ENCODE measurements around the gene NLRP13. TPM values are rescaled to one million over a fixed set of nuclear protein-coding genes. Genes with fewer than 3 reads are reported as not detected.

Gene NLRP13
- total RNA-seq, 1 donor from 2014 or later = not detected

DNA sequence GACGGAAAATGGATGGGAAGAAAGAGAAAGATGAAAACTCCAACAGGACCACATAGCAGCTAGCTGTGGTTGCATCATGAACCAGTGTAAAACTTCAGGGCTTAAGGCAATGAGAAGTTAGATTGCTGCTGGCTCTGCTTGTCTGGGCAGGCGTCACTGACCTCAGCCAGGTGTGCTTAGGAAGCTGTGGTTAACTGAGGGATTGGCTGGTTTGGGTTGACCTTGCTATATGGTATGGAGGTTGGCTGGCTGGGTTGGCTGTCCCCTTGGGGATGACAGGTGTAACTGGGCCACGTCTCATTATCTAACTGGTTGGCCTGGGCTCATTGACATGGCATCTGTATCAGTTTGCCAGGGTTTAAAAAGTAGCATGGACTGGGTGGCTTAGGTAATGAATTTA lies 54.9 kb downstream of the NLRP13 start:
- intact Hi-C loops (cut with micrococcal nuclease) = no loop called here
- no peaks in the 10 kb centered on the region for H3K27me3 Mint-ChIP-seq
- CTCF ChIA-PET = no interaction called here
- TF ChIP-seq CTCF (IDR thresholded peaks at IDR 0.05) = no peak
- no peaks in the 10 kb centered on the region for H3K4me1 Mint-ChIP-seq
- no peak overlapping the region for H3K27ac Mint-ChIP-seq
- no peak for ATAC-seq (ENCODE audit: low read depth)
- POLR2A ChIA-PET = no interaction called here
- H3K36me3 Mint-ChIP-seq (ENCODE audit: low read depth) = no peaks in the 10 kb centered on the region
- DNase-seq = no peak
- peaks cover 13% of the 10 kb centered on the region for H3K9me3 Mint-ChIP-seq
- no peak overlapping the region for H3K4me3 Mint-ChIP-seq

GRCh38 chr19:55870736-55871135 lies 61.4 kb downstream of the NLRP13 start:
- Mint-ChIP-seq H3K4me3 (no peak overlapping the region), H3K27me3 (peaks cover 3% of the 10 kb centered on the region), H3K9me3 (peaks cover 4% of the 10 kb centered on the region), H3K36me3 (ENCODE audit: low read depth) (no peaks in the 10 kb centered on the region), H3K4me1 (no peaks in the 10 kb centered on the region), H3K27ac (no peak overlapping the region)
- intact Hi-C loops (cut with micrococcal nuclease) = no loop called here
- no peak for TF ChIP-seq CTCF (IDR thresholded peaks at IDR 0.05)
- POLR2A ChIA-PET = no interaction called here
- CTCF ChIA-PET = no interaction called here
- no peak for DNase-seq
- no peak for ATAC-seq (ENCODE audit: low read depth)

DNA sequence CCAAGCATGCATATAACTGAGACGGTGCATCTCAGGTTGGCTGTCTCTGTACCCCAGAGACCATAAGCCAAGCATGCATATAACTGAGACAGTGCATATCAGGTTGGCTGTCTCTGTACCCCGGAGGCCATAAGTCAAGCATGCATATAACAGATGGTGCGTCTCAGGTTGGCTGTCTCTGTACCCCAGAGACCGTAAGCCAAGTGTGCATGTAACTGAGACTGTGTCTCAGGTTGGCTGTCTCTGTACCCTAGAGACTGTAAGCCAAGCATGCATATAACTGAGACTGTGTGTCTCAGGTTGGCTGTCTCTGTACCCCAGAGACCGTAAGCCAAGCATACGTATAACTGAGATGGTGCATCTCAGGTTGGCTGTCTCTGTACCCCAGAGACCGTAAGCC lies 65.0 kb downstream of the NLRP13 start:
- ChIA-PET POLR2A (no interaction called here), CTCF (no interaction called here)
- intact Hi-C loops (cut with micrococcal nuclease) = no loop called here

DNA sequence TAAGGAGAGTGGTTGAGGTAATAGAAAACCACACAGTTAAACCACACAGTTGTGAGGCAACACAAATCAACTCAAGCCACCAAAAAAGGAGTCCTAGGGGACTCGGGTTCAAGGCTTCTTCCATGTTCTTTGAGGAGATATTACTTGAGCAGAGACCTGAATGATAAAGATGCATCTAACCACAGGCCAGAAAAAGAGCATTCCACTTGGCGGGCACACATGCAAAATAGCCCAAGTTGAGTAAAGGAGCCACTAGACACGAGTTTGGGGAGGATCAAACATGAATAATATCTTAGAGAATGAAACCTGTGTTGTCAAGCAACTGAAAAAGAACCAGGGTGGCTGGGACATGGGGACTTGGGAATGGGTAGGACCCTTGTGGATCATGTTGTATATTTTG lies 65.6 kb downstream of the NLRP13 start:
- CTCF ChIA-PET = no interaction called here
- DNase-seq (no peak), ATAC-seq (ENCODE audit: low read depth) (no peak)
- TF ChIP-seq CTCF (IDR thresholded peaks at IDR 0.05) = no peak
- Mint-ChIP-seq H3K27me3 (peaks cover 3% of the 10 kb centered on the region), H3K9me3 (peaks cover 7% of the 10 kb centered on the region), H3K4me1 (no peaks in the 10 kb centered on the region), H3K36me3 (ENCODE audit: low read depth) (no peaks in the 10 kb centered on the region), H3K27ac (no peak overlapping the region), H3K4me3 (no peak overlapping the region)
- intact Hi-C loops (cut with micrococcal nuclease) = no loop called here
- POLR2A ChIA-PET = no interaction called here

More for the DNA sequence above, 65.0 kb downstream of the NLRP13 start:
- TF ChIP-seq CTCF (IDR thresholded peaks at IDR 0.05) = no peak
- ATAC-seq (ENCODE audit: low read depth) = no peak
- Mint-ChIP-seq H3K4me1 (no peaks in the 10 kb centered on the region), H3K27me3 (peaks cover 3% of the 10 kb centered on the region), H3K27ac (no peak overlapping the region), H3K36me3 (ENCODE audit: low read depth) (no peaks in the 10 kb centered on the region), H3K9me3 (peaks cover 7% of the 10 kb centered on the region), H3K4me3 (no peak overlapping the region)
- no peak for DNase-seq

- POLR2A ChIA-PET = no interaction called here
- H3K27ac Mint-ChIP-seq = peak overlapping the region; percentile 63
- intact Hi-C loops (cut with micrococcal nuclease) = no loop called here
Observed at GRCh38 chr19:55858969-55859368, 73.2 kb downstream of the NLRP13 start.

More at GRCh38 chr19:55858969-55859368, 73.2 kb downstream of the NLRP13 start:
- no peak for TF ChIP-seq CTCF (IDR thresholded peaks at IDR 0.05)
- Mint-ChIP-seq H3K4me1 (peaks cover 40% of the 10 kb centered on the region), H3K27me3 (no peaks in the 10 kb centered on the region), H3K4me3 (no peak overlapping the region), H3K36me3 (ENCODE audit: low read depth) (no peaks in the 10 kb centered on the region), H3K9me3 (peaks cover 4% of the 10 kb centered on the region)
- CTCF ChIA-PET = no interaction called here
- DNase-seq = no peak
- no peak for ATAC-seq (ENCODE audit: low read depth)
